ENCODE data around the gene GLT8D2.

GRCh38 chr12:104048162-104048561 is 1.8 kb downstream of the GLT8D2 start:
- TF ChIP-seq, protein P1, sequence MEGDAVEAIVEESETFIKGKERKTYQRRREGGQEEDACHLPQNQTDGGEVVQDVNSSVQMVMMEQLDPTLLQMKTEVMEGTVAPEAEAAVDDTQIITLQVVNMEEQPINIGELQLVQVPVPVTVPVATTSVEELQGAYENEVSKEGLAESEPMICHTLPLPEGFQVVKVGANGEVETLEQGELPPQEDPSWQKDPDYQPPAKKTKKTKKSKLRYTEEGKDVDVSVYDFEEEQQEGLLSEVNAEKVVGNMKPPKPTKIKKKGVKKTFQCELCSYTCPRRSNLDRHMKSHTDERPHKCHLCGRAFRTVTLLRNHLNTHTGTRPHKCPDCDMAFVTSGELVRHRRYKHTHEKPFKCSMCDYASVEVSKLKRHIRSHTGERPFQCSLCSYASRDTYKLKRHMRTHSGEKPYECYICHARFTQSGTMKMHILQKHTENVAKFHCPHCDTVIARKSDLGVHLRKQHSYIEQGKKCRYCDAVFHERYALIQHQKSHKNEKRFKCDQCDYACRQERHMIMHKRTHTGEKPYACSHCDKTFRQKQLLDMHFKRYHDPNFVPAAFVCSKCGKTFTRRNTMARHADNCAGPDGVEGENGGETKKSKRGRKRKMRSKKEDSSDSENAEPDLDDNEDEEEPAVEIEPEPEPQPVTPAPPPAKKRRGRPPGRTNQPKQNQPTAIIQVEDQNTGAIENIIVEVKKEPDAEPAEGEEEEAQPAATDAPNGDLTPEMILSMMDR (IDR thresholded peaks at IDR 0.05; ENCODE audit: low read depth, low read length, poor library complexity, severe bottlenecking), result no peak
- no peak for TF ChIP-seq EZH2phosphoT487 (IDR thresholded peaks at IDR 0.05; ENCODE audit: borderline replicate concordance, low read length)

Measured in DOHH2 (cell line).